NCI-H774 (cell line): ENCODE data around the gene KIF18B.
A peak's percentile ranks its signal among the peaks of the same experiment; 100 is the strongest.
"Not testable (repeated sequence)": the region's sequence is repeated elsewhere in the genome, so short reads cannot be mapped to it uniquely, and the experiment has no call there.

ENCODE experiments used
- DNase-seq: peaks from one replicate; lab custom pipeline; 2025; lab: John Stamatoyannopoulos, UW

The KIF18B gene

DNA sequence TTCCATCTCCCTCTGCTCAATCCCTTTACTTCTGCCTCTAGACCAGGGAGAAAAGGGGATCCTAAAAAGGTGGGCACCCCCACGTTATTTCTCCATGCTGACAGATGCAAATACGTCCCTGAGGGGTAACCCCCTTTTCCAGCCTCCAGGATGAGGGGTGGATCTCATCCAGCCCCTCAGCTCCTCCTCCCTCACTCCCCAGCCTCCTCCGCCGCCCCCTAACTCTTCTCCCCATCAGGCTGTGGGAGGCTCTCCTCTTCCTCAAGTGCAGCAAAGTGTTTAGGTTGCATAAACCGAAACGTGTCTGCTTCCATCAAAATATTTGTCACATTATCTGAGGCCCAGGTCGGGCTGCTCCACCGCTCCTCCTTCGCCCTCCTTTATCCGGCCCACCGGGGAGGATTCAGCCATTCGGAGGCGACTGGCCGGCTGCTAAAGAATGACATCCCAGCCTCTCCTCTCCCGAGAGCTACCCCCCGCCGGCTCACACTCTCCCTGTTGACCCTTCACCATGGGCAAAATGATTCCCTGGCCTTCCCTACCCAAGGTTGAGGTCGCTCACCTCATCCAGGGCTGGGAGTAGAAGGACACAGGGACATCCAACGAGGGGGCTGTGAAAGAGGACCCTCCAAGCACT lies 21.7 kb upstream of the KIF18B start:
- DNase-seq = no peak

DNA sequence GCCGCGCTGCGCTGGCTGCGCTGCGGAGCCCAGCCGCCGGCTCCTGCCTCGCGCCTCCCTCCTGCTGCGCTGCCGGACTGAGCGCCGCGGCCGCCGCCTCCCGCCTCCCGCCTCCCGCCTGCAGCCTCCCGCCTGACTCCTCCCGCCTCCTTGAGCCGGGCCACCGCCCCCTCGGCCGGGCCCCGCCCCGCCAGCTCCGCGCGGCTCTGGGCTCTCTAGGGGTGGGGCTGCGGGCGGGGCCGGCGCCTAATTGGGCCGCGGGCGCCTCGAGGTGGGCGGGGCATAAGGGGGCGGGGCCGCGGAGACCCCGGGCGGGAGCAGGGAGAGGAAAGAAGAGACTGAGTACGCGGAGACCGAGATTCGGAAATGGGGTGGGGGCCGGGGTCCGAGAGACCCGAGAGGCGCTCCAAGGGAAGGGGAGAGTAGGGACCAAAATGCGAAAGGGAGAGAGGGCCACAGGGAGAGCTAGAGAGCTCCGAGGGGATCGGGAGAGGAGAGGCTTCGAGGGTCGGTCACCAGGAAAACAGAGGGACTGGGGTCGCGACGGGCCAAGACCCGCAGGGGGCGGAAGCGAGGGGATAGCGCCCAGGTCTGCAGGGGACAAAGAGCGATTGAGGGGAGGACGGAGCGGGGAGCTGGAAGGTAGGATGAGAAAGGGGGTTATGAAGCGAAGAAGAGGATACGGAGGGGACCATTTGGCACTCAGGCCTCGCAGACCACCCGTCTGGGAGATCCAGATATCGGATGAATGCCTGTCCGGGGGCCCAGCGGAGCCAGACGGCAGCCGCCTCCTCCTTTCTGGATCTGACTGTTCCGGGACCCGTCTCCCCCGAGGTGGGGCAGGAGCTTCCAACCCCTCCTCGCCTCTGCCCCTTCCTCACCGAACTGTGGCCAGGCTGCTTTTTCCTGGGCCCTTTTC lies 20.9 kb upstream of the KIF18B start, which contains the start of gene C1QL1:
Gene C1QL1, minus strand, starts transcription at position 79 of the 919 bp plus-strand sequence. CDS start 255 bp downstream, outside the sequence.
- peak; percentile 94 for DNase-seq

DNA sequence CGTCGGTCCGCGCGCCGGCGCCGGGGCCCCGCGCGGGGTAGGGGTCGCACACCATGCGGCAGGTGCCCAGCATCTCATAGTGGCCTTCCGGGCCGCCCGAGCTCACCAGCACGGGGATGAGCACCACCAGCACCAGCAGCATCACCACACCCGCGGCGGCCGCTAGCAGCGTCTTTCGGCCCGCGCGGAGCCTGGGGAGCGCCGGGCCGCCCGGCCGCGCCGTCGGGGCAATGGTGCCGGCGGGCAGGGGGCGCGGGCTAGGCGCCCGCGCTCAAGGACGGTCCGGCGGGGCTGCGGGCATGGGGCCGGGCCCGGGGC lies 20.3 kb upstream of the KIF18B start:
- DNase-seq = no peak

DNA sequence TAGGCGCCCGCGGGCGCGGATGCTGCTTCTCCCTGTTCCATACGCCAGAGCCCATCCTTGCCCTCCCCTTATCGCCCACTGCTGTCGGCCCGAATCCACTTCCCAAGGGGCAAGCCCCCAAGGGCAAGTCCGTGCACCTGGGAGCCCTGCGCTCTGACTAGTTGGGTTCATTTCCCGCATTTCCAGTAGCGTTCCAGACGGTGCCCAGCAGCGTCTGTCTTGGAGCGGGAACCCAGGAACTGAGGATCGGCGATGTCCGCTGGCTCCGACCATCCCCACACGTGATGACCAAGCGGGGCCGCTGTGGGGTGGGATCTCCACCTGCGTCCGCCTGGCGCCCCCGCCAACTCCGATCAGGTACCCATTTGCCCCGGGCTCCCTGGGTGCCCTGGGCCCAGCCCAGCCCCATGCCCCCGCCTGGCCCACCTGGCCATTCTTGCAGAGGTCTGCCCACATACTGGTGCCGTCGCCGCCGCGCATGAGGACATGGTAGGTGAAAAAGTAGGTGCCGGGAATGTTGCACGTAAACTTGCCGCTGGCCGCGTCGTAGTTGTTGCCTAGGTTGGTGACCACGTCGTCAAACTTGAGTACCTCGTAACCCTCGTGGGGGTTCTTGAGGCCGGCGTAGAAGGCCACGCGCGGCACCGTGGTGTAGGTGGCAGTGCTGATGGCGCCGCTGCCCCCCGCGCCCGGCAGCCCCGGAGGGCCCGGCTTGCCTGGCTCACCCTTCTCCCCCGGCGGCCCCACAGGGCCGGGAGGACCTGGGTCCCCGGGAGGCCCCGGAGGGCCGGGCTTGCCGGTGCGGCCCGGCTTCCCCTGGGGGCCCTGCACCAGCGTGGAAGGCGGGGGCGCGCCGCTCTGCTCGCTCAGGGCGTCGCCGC lies 19.7 kb upstream of the KIF18B start:
- DNase-seq = no peak

DNA sequence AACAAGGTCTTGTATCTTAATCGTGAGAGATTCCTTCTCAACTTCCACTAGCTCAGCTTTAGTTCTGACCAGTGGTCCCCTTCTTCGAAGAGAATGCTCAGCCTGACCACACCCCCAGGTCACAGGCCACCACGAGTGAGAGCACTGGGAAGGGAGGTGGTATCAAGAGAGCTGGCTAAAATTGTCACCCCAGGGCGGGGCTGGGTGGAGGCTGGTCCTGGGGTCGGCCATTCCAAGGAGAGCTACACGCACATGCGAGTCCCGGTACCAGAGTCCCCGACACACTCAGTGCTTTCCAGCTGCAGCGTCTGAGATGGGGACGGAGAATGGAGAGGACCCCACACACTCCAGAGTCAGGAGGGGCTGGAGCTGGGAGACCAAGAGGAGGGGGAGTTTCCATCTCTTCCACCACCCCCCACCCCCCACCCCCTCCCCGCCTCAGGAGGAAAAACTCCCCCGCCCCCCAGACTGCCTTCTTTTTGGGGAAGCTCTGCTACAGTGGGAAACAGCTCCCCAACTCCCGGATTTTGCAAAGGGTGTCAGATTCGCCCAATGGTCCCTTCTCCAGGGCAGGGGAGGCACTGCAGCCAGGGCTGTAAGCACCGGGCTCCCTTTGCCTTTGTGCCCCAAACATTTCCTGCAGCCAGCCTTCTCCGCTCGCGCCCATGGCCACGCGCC lies 18.9 kb upstream of the KIF18B start:
- no peak for DNase-seq

DNA sequence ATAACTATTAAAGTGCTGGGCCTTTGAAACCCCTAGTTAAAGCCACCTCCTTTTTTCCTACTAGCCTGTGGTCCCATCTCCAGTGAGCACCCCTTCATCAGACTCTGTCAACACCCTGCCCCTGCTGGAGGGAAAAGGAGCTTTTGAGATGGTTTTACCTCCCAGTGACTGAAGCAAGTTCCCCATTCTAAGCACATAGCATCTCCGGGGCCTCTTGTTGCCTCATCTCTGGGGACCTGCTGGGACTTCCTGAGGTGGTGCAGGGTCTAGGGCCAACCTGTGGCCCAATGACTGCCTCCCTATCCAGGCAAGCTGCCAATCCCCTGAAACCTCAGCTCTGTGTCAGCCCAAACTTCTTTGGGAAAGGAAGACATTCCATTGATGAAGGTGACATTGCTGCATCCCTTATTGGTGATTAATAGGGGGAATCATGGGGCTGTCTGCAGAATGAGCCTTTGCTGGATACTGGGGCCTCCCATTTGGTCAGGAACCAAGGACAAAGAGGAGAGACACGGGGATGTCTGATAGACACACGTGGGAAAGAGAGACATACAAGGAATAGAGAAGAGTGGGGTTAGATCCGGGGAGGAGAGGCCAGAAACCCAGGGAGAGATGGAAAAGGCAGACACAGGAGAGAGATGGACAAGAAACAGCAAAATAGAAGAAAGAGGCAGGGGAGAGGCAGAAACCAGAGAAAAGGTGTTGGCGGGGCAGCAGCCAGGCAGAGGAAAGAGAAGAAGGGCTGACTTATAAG lies 18.1 kb upstream of the KIF18B start:
- no peak for DNase-seq

DNA sequence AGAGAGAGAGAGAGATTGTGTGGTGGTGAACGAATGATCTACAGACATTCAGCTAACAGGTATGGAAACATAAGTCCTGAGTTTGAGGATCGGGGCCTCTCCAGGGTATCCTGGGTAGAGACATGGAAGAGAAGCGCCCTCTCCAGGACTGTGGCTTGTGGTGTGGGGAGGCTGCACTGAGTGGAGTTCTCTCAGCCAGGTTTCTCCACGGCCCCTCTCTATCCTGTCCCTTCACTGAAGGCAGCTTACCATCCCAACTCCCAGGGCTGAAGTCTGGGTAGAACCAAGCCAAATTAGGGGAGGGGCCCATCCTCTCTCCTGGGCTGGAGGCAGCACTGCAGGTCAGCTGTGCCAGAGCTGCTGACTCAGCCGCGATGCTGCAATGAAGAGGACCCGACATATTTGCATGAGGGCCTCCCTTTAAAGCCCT lies 14.4 kb upstream of the KIF18B start:
- no peak for DNase-seq

DNA sequence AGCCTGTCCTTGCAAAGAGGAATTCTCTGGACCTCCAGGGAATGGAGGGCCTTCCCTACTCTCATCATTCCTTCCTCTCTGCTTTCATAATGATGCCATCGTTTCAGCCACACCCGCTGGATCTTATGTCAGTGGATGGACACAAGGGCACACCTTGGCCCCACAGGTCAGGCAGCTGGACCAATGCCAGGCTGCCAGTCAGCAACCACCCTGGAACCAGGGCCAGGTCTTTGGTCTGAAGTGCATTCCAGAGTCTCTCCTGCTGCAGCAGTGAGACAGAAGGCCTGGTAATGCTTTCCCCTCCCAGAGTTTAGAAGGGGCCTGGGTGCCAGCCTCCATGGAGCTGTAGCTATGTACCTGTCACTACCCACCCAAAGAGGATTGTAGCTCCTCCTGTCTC lies 13.1 kb upstream of the KIF18B start:
- DNase-seq = no peak

DNA sequence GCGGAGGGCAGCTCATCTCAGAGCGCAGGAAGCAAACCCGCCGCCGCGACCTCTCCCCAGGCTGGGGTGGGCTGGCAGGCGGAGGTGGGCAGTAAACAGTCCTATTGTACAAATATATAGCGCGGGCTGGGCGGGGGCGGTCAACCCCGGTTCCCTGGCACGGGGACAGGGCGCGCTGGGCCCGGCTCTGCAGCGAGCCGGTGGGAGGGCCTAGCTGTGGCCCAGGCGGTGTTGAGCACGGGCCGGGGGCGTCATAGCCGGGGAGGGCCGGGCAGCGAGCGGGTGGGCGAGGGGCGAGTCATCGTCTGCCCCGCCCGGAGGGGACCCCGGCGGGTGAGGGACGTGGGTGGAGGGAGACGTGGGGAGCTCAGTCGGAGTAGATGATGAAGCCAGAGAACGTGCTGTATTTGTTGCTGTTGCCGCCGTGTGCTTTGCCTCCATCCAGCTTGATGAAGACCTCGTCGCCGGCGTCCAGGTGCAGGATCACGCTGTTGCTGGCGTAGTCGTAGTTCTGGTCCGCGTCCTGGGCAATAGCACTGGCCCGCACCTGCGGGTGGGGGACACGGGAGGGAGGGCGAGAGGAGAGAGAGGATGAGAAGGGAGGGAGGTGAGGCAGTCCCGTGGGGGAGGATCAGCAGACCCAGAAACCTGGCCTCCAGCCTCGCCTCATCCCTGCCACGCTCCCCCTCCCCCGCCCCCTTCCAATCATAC lies 12.4 kb upstream of the KIF18B start:
- DNase-seq = no peak

DNA sequence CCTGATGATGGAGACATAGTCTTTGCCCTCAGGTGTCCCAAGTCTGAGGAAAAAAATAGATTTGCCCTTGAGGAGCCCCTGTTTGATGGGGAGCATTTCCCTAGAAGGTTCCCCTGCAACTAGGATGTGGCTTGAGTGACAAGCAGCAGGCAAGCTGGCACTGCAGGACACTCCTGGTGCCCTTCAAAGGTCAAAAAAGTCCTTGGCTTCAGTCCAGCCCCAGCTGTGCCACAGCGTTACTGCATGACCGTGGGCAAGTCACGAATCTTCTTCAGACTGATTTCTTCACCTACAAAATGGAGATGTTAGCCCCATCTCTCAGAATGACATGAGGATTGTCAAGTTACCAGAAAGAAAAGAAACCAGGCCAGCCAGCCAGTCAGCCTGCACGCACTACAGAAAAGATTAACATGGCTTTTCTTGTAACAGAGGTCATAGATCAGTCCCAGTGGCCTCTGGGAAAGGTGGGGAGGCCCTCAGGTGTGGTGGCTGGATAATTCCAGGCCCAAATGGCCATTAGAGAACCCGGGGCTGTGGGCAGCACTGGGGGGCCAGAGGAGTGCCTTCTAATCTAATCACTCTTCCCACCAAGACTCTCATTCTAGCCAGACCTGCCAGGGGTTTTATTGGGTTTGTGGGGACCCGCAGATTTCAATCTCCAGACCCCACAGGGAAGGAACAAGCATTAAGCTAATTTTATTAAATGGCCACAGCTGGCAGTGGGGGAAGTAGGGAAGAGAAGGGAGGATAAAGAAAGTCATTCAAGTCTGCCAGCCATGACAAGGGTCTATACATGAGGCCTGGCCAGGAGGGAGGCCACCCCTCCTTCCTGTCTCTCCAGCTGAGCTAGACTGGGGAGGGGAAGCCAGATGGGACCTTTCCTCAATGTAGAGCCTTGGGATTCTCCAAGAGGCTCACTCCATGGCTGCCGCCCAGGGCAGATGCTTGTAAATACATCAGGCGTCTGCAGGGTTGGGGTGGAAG lies 9.7 kb upstream of the KIF18B start:
- DNase-seq = no peak

DNA sequence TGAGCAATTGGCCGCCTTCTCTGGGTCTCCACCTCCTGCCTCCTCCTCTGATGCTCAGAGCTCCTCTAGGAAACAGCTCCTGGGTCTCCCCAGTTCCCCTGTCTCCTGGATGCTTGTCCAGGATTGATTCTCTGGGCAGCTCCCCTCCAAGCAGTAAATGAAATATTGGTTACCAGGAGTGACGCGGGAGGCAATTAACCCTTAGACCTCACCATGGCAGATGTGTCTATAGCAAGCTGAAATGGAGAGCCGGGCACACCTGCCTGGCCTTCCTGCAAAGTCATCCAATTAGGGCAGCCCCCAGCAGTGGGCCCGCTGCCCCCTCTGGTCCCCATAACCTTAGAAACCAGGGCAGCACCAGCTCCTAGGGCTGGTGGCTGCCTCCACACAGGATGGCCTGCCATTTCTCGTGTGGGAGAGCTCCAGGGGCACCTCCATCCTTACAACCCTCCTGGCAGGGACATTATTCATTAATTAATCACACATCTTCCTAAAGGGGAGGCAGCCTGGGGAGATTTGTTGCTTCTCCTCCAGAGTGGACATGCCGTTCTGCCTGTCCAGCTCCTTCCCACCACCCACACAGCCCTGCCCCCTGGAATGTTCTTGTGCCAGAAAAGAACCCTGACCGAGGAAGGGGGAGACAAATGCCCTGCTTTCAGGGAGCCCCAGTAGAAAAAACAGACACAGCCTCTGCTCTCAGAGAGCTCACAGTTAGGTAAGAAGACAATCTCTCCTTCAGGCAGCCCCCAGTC lies 8.3 kb upstream of the KIF18B start:
- DNase-seq = no peak

DNA sequence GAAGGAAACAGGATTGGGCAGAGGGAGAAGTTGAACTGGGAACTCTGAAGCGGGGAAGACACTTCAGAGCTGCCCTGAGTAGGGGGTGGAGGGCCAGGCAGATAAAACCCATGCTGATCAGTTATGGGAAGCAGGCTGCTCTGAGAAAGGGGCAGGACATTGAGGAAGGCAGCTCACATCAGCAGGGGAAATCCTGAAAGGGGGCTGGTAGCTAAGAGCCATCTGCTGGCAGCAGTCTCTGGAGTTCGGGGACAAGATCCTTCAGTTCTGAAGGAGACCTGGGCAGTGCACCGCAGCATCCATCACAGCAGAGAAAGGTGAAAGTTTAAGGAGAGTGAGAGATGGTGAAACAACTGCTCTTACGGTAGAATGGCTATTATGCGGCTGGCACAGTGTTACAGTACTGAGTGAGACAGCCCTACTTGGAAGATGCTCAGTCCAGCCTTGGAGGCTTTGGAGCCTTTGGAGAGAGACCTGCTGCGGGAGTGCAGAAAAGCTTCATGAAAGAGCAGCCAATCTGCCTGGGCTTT lies 5.4 kb upstream of the KIF18B start:
- DNase-seq = no peak

DNA sequence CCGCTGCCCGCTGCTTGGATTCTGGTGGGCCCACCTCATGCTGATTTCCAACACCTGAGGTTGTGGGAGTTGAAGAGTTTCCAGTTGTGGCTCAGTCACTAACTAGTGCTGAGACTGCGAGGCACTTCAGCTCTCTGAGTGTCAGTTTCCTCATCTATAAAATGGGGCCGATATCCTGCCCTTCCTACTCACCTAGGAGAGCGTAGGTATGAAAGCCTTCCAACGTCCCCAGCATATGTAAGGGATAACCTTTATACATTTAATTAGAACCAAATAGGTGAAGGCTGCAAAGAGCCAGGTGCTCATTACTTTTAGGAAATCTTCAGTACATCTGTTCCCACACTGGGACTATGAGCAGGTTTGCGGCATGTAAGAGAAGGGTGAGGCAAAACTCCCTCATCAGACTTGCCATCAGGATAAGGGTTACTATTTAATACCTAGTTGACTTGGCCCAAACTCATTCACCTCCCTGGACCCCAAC lies 782 bp upstream of the KIF18B start:
- DNase-seq = no peak

DNA sequence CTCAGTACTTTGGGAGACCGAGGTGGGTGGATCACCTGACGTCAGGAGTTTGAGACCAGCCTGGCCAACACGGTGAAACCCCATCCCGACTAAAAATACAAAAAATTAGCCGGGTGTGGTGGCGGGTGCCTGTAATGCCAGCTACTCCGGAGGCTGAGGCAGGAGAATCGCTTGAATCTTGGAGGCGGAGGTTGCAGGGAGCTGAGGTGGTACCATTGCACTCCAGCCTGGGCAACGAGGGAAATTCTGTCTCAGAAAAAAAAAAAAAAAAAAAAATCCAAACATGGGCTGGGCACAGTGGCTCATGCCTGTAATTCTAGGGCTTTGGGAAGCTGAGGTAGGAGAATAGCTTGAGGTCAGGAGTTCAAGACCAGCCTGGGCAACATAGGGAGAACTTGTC lies 1.9 kb downstream of the KIF18B start:
- not testable (repeated sequence) for DNase-seq

DNA sequence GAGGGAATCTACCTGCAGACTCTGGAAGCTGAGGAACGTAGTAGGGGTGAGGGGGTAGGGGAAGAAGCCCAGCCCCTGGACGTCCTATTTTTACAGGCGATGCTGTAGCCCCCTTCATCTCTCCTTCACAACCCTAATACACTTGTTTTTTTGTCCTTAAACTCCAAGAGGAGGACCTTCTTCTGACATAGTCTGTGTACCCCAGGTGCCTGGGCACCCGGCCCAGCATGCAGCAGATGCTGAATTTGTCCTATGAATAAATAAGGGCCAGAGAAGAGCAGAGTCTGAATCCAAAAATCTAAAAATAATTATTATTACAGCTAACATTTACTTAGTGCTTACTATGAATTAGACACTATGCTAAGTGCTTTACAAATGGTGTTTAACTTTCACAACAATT lies 5.1 kb downstream of the KIF18B start:
- DNase-seq = no peak

DNA sequence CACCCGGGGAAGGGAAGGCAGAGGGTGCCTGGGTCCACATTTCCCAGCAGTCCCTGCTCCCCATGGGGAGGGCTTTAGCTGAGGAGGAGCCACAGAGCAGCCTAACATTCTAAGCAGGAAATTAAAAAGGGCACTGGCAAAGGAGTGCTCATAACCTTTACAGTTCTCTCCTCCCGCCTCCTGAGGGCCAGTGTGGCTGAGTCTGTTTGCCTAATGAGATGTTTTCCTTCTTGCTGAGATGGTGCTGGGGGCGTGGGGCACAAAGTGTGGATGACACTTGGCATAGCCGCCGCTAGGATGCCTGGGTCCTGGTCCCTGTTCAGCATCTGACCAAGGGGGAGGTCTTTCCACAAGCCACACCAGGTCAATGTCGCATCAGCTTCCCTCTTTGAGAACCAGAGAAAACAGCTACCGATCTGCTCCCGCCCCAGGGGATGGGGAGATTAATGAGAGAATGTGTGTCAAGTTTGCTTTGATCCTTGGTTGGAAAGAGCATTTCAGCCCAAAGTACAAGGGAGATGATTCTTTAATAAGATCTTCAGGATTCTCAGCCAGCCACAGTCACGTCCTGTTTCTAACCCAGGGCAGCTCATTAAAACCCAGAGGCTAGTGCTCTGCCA lies 5.8 kb downstream of the KIF18B start:
- DNase-seq = no peak

DNA sequence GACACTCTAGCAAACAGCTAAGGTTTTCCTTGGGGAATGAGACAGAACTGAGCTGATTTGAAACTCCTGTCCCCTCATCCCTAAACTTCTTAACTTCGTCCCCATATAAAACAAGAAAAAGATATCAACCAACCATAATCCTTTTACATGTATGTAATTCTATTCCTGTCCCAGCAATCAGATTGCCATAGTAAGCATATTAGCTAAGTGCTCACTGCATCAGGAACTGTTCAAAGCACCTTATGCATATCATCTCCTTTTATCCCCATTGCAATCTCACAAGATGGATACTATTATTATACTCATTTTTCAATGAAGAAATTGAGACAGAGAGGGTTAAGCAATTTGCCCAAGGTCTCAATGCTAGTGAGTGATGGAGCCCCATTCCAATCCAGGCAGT lies 6.8 kb downstream of the KIF18B start:
- DNase-seq = no peak

DNA sequence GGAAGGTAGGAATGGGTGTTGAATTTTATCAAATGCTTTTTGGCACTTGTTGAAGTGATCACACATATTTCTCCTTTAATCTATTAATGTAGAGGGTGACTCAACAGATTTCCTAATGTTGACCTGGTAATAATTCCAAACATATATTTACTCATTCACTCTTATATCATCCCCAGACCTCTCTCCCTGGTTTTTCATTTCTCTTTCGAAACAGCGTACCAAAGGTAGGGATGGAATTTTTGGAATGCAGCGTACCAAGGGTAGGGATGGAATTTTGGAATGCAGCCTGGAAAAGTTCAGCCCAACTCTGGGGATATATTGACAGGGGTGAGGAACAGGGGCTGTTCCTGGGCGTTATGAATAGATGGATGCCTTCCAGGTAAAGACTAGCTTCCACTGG lies 7.3 kb downstream of the KIF18B start:
- DNase-seq = no peak
